ENCODE data around the gene CDHR1. TPM values are rescaled to one million over a fixed set of nuclear protein-coding genes. Genes with fewer than 3 reads are reported as not detected.
A peak's percentile ranks its signal among the peaks of the same experiment; 100 is the strongest.

Gene CDHR1
- total and polyA plus RNA-seq, 4 donors, result 0.07 to 0.51 (median 0.14) TPM

DNA sequence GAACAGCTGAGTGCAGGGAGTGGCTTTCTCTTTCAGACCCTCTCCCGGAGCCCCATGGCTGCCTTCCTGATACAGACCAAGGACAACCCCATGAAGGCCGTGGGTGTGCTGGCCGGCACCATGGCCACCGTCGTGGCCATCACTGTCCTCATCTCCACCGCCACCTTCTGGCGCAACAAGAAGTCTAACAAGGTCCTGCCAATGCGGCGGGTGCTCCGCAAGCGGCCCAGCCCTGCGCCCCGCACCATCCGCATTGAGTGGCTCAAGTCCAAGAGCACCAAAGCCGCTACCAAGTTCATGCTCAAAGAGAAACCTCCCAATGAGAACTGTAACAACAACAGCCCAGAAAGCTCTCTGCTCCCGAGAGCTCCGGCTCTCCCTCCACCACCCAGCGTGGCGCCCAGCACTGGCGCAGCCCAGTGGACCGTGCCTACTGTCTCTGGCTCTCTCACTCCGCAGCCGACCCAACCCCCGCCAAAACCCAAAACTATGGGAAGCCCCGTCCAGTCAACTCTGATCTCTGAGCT is 19.8 kb downstream of the CDHR1 start:
- Histone ChIP-seq H3K4me1 (ENCODE audit: control insufficient read depth in 4 of 4, insufficient read depth in 4 of 4, low read length in 3 of 4) (no peaks in the 10 kb centered on the region), H3K4me3 (ENCODE audit: low read depth in 1 of 3, low read length in 3 of 3) (no peak overlapping the region), H3K27me3 (ENCODE audit: control insufficient read depth in 4 of 4, insufficient read depth in 4 of 4, low read length in 3 of 4) (no peaks in the 10 kb centered on the region), H3K36me3 (ENCODE audit: control insufficient read depth in 4 of 4, insufficient read depth in 3 of 4, low read depth in 1 of 4, low read length in 3 of 4) (no peaks in the 10 kb centered on the region), H3K27ac (ENCODE audit: low read depth in 1 of 2, low read length in 2 of 2) (no peak overlapping the region), H3K9ac (ENCODE audit: low read depth in 1 of 2, low read length in 2 of 2) (no peak overlapping the region), H3K9me3 (ENCODE audit: control insufficient read depth in 4 of 4, low read length in 3 of 4) (no peaks in the 10 kb centered on the region)
- no peak for DNase-seq (ENCODE audit: low spot score)
- TF ChIP-seq RXRA (IDR thresholded peaks at IDR 0.05) (no peak), FOXA1 (IDR thresholded peaks at IDR 0.05) (no peak)
- TF ChIP-seq, protein P1, sequence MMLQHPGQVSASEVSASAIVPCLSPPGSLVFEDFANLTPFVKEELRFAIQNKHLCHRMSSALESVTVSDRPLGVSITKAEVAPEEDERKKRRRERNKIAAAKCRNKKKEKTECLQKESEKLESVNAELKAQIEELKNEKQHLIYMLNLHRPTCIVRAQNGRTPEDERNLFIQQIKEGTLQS (IDR thresholded peaks at IDR 0.05), result no peak
- WGBS, result 76% methylated on average over 25 of the region's 25 CpGs

DNA sequence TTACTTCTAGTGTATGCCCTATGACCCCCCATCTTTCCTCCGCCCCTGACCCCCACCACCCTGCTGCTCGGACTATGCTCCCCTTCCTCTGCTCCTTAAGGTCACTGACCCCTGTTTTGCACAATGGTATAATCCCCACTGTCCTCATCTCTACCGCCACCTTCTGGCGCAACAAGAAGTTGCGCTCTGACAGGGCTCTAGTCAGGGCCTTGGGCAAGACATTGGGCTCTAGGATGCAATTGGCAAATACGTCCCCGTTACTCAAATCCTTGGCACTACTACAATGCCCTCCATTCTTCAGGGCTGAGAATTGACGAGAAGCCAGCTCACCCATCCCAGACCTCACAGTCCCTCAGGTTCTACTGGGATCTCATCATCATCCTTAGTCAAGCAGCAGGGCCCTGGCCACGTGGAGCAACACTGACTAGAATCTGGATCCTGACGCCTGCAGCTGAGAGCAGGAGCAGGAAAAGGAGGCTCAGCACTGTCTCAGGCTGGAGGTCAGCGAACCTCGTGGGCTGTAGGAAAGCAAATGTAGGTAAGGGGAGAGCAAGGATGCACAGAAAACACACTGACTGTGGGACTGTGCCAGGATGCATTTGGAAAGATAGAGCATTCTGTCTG is 20.4 kb downstream of the CDHR1 start:
- Histone ChIP-seq H3K9me3 (ENCODE audit: control insufficient read depth in 4 of 4, low read length in 3 of 4) (no peaks in the 10 kb centered on the region), H3K27ac (ENCODE audit: low read depth in 1 of 2, low read length in 2 of 2) (no peak overlapping the region), H3K4me3 (ENCODE audit: low read depth in 1 of 3, low read length in 3 of 3) (no peak overlapping the region), H3K36me3 (ENCODE audit: control insufficient read depth in 4 of 4, insufficient read depth in 3 of 4, low read depth in 1 of 4, low read length in 3 of 4) (no peaks in the 10 kb centered on the region), H3K9ac (ENCODE audit: low read depth in 1 of 2, low read length in 2 of 2) (no peak overlapping the region), H3K27me3 (ENCODE audit: control insufficient read depth in 4 of 4, insufficient read depth in 4 of 4, low read length in 3 of 4) (no peaks in the 10 kb centered on the region), H3K4me1 (ENCODE audit: control insufficient read depth in 4 of 4, insufficient read depth in 4 of 4, low read length in 3 of 4) (no peaks in the 10 kb centered on the region)
- TF ChIP-seq EGR1 (IDR thresholded peaks at IDR 0.05; ENCODE audit: low read depth in 2 of 2), result no peak
- no peak for TF ChIP-seq HNF4A (conservative IDR thresholded peaks at IDR 0.05)
- peak; percentile 12 to 51 for TF ChIP-seq RAD21 (IDR thresholded peaks at IDR 0.05)
- TF ChIP-seq, protein P2, sequence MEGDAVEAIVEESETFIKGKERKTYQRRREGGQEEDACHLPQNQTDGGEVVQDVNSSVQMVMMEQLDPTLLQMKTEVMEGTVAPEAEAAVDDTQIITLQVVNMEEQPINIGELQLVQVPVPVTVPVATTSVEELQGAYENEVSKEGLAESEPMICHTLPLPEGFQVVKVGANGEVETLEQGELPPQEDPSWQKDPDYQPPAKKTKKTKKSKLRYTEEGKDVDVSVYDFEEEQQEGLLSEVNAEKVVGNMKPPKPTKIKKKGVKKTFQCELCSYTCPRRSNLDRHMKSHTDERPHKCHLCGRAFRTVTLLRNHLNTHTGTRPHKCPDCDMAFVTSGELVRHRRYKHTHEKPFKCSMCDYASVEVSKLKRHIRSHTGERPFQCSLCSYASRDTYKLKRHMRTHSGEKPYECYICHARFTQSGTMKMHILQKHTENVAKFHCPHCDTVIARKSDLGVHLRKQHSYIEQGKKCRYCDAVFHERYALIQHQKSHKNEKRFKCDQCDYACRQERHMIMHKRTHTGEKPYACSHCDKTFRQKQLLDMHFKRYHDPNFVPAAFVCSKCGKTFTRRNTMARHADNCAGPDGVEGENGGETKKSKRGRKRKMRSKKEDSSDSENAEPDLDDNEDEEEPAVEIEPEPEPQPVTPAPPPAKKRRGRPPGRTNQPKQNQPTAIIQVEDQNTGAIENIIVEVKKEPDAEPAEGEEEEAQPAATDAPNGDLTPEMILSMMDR (IDR thresholded peaks at IDR 0.05; ENCODE audit: low read depth, low read length, missing input control), result peak; percentile 36
- TF ChIP-seq HNF4G (IDR thresholded peaks at IDR 0.05), result no peak
- TF ChIP-seq GABPA (IDR thresholded peaks at IDR 0.05 in 1 of 2, conservative IDR thresholded peaks at IDR 0.05 in 1 of 2), result no peak
- TF ChIP-seq FOXA2 (IDR thresholded peaks at IDR 0.05), result no peak
- DNase-seq (ENCODE audit: low spot score), result no peak
- 51% methylated on average over 12 of the region's 12 CpGs for WGBS

DNA sequence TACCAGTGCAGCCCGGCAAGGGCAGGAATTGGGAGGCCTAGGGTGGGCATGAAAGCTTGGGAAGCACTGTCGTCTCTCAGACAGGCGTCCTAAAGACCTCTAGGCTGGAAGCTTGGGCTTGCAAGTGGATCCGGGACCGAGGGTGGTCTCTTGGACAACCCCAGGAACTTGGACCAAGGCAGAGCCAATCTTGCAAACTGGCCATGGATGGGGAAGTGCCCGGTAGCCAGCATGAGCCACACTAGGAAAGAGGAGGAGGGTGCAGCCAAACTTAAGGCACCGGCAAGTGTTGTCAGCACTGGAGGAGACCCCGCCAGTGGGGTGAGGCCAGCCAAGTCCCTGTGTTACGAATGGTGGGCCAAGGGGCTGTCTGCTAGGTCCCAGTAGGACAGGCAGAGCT is 22.5 kb downstream of the CDHR1 start:
- no peak for TF ChIP-seq RXRA (IDR thresholded peaks at IDR 0.05)
- TF ChIP-seq, protein P3, sequence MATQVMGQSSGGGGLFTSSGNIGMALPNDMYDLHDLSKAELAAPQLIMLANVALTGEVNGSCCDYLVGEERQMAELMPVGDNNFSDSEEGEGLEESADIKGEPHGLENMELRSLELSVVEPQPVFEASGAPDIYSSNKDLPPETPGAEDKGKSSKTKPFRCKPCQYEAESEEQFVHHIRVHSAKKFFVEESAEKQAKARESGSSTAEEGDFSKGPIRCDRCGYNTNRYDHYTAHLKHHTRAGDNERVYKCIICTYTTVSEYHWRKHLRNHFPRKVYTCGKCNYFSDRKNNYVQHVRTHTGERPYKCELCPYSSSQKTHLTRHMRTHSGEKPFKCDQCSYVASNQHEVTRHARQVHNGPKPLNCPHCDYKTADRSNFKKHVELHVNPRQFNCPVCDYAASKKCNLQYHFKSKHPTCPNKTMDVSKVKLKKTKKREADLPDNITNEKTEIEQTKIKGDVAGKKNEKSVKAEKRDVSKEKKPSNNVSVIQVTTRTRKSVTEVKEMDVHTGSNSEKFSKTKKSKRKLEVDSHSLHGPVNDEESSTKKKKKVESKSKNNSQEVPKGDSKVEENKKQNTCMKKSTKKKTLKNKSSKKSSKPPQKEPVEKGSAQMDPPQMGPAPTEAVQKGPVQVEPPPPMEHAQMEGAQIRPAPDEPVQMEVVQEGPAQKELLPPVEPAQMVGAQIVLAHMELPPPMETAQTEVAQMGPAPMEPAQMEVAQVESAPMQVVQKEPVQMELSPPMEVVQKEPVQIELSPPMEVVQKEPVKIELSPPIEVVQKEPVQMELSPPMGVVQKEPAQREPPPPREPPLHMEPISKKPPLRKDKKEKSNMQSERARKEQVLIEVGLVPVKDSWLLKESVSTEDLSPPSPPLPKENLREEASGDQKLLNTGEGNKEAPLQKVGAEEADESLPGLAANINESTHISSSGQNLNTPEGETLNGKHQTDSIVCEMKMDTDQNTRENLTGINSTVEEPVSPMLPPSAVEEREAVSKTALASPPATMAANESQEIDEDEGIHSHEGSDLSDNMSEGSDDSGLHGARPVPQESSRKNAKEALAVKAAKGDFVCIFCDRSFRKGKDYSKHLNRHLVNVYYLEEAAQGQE (IDR thresholded peaks at IDR 0.05), result no peak
- TF ChIP-seq NR2F2 (IDR thresholded peaks at IDR 0.05), result no peak
- TF ChIP-seq GABPA (IDR thresholded peaks at IDR 0.05 in 1 of 2, conservative IDR thresholded peaks at IDR 0.05 in 1 of 2), result no peak

More for the DNA sequence above, 22.5 kb downstream of the CDHR1 start:
- WGBS, result 84% methylated on average over 9 of the region's 9 CpGs
- Histone ChIP-seq H3K4me3 (ENCODE audit: low read depth in 1 of 3, low read length in 3 of 3) (no peak overlapping the region), H3K4me1 (ENCODE audit: control insufficient read depth in 4 of 4, insufficient read depth in 4 of 4, low read length in 3 of 4) (no peaks in the 10 kb centered on the region), H3K27me3 (ENCODE audit: control insufficient read depth in 4 of 4, insufficient read depth in 4 of 4, low read length in 3 of 4) (peaks cover 0 to 2% (median 0%) of the 10 kb centered on the region in 4 donors), H3K27ac (ENCODE audit: low read depth in 1 of 2, low read length in 2 of 2) (no peak overlapping the region), H3K9me3 (ENCODE audit: control insufficient read depth in 4 of 4, low read length in 3 of 4) (no peaks in the 10 kb centered on the region), H3K9ac (ENCODE audit: low read depth in 1 of 2, low read length in 2 of 2) (no peak overlapping the region), H3K36me3 (ENCODE audit: control insufficient read depth in 4 of 4, insufficient read depth in 3 of 4, low read depth in 1 of 4, low read length in 3 of 4) (no peaks in the 10 kb centered on the region)
- DNase-seq (ENCODE audit: low spot score), result no peak

All from liver (tissue), 9 donors.